K562 treated with DMSO at 1 percent for 4 hours (cell line): ENCODE data around the gene TDP2. TPM values are rescaled to one million over a fixed set of nuclear protein-coding genes. Genes with fewer than 3 reads are reported as not detected.

Experiments used
- total RNA-seq: library from RNA; unstranded; fragments of 300-600 nt; gene quantifications from 2 replicates; pipeline ENCODE4 v1.2.3, GENCODE V29; 2022; ENCODE audit not compliant: insufficient read depth

The TDP2 gene, protein sequence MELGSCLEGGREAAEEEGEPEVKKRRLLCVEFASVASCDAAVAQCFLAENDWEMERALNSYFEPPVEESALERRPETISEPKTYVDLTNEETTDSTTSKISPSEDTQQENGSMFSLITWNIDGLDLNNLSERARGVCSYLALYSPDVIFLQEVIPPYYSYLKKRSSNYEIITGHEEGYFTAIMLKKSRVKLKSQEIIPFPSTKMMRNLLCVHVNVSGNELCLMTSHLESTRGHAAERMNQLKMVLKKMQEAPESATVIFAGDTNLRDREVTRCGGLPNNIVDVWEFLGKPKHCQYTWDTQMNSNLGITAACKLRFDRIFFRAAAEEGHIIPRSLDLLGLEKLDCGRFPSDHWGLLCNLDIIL
- 29.3 and 32.2 TPM in 2 replicates for total RNA-seq

DNA sequence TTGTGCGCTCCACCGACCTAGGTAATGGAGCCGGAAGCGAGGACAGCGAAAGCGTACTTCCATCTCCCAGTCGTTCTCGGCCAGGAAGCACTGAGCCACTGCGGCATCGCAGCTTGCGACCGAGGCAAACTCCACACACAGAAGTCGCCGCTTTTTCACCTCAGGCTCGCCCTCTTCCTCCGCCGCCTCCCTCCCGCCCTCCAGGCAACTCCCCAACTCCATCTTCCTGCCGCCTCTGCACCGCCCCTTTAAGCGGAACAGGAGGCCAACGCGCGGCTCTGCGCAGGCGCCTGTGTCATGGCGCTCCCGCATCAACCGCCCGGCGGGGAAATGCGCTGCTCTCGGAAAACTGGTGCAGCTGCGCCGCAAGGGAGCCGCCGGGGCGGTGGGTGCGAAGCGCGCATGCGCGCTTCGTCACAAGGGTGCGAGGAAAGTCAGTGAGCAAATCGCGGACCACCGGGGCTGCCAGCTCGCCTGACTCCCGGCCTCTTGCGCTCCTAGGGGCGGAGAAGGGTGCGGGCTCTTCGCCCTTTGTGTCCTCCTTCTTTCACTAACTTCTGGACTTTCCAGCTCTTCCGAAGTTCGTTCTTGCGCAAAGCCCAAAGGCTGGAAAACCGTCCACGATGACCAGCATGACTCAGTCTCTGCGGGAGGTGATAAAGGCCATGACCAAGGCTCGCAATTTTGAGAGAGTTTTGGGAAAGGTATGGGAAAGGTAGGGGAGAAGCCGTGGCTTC, at the start of gene TDP2, which contains the start of gene ACOT13:
Gene TDP2 (minus strand): TSS at position 259 of the 737 bp plus-strand sequence. CDS start 37 bp downstream, at position 222.
Gene ACOT13 (plus strand): TSS at position 437 of the 737 bp plus-strand sequence. CDS start 187 bp downstream, at position 624.

Other genes with a start within 250 kb of the TDP2 start
- 0.44 and 0.46 TPM in 2 replicates for gene GPLD1, start 177.3 kb downstream of the TDP2 start, total RNA-seq
- 5.2 and 7.4 TPM in 2 replicates for gene ALDH5A1, start 171.9 kb downstream of the TDP2 start, total RNA-seq
- gene KIAA0319, start 20.7 kb downstream of the TDP2 start, total RNA-seq, result not detected in 2 replicates
- 14.2 and 17.3 TPM in 2 replicates for gene ACOT13, start 178 bp upstream of the TDP2 start, total RNA-seq
- gene C6orf62, start 52.3 kb upstream of the TDP2 start, total RNA-seq, result 58.3 and 62.6 TPM in 2 replicates
- gene GMNN, start 108.0 kb upstream of the TDP2 start, total RNA-seq, result 123 and 132 TPM in 2 replicates
- gene ARMH2, start 132.0 kb upstream of the TDP2 start, total RNA-seq, result not detected in 2 replicates